Esophagus muscularis mucosa (tissue), 3 donors: ENCODE results near the gene ZNF777.

Experiments used
- POLR2A ChIP-seq: fragments of 450-650 bp; IDR thresholded peaks from one replicate; pipeline ENCODE4 v1.6.1; 2017; ENCODE audit warnings: antibody characterized with exemption, moderate library complexity, mild to moderate bottlenecking, low read depth
- TF ChIP-seq, protein P1 (sequence below), 3 experiments: fragments of 200-600 bp in 2 of 3; fragments of 450-650 bp in 1 of 3; sonication (generic) in 2 of 3; IDR thresholded peaks; one replicate each; pipeline ENCODE4 v1.5.1; 2017 to 2019; ENCODE audit warnings: antibody characterized with exemption in 3 of 3, mild to moderate bottlenecking in 2 of 3, moderate library complexity in 1 of 3

DNA sequence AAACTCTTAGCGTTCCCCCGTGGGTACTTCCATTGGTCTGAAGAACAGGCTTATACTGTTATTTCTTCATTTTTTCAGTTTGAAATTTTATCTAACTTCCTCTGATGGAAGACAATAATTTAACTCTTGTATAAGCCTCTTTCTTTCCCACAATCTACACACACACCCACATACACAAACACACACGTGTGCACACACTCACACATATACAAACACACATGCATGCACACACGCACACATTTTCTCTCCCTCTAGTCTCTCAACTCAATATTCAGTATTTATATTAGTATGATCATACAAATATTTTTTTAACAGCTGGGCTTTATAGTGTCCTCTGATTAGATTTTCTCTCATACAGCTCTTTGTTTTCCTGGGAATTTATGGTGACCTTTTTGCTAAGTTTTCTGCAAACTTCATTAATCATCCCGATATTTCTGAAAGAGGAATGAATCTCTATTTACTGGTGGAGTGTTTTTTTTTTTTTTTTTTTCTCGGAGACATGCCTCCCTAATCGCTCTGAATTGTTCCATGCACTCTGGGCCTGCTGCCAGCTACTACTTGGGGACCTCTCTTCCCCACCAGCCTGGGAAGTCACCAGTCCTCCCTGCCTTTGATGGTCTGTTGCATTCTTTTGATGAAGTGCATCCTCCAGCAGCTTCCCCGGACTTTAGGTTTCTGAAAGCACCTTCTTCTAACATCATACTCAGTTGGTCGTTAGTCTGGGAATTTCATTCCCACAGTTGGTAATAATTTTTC lies 75.5 kb downstream of the ZNF777 start:
- TF ChIP-seq POLR2A: no peak
- TF ChIP-seq, protein P1, sequence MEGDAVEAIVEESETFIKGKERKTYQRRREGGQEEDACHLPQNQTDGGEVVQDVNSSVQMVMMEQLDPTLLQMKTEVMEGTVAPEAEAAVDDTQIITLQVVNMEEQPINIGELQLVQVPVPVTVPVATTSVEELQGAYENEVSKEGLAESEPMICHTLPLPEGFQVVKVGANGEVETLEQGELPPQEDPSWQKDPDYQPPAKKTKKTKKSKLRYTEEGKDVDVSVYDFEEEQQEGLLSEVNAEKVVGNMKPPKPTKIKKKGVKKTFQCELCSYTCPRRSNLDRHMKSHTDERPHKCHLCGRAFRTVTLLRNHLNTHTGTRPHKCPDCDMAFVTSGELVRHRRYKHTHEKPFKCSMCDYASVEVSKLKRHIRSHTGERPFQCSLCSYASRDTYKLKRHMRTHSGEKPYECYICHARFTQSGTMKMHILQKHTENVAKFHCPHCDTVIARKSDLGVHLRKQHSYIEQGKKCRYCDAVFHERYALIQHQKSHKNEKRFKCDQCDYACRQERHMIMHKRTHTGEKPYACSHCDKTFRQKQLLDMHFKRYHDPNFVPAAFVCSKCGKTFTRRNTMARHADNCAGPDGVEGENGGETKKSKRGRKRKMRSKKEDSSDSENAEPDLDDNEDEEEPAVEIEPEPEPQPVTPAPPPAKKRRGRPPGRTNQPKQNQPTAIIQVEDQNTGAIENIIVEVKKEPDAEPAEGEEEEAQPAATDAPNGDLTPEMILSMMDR (IDR thresholded peaks at IDR 0.05): no peak
